HUES6 (cell line): Measurements from ENCODE around the gene NPDC1.

ENCODE experiments used
- H3K27ac ChIP-seq: 2 replicates; pipeline ENCODE4 v1.7.0; 2013; ENCODE audit warnings: low read depth, mild to moderate bottlenecking, low read length, inconsistent platforms
- H3K27me3 ChIP-seq: 2 replicates; pipeline ENCODE4 v1.6.1; 2013; ENCODE audit warnings: low read length; ENCODE audit not compliant: control insufficient read depth, insufficient read depth
- H3K36me3 ChIP-seq: 2 replicates; pipeline ENCODE4 v1.6.1; 2013; ENCODE audit warnings: low read length; ENCODE audit not compliant: control insufficient read depth, insufficient read depth
- H3K4me1 ChIP-seq: 2 replicates; pipeline ENCODE4 v1.6.1; 2013; ENCODE audit warnings: low read length; ENCODE audit not compliant: control insufficient read depth, insufficient read depth
- H3K4me3 ChIP-seq: 2 replicates; pipeline ENCODE4 v1.5.1; 2013; ENCODE audit warnings: low read depth, low read length
- H3K9ac ChIP-seq: one replicate; pipeline ENCODE4 v1.6.1; 2013; ENCODE audit warnings: mild to moderate bottlenecking, low read length
- H3K9me3 ChIP-seq: 2 replicates; pipeline ENCODE4 v1.6.1; 2013; ENCODE audit warnings: low read depth, low read length; ENCODE audit not compliant: control insufficient read depth, insufficient read depth

Gene NPDC1

GRCh38 chr9:137014166-137014565 lies 31.8 kb downstream of the NPDC1 start:
- H3K4me1 ChIP-seq = no peaks in the 10 kb centered on the region
- no peaks in the 10 kb centered on the region for H3K9me3 ChIP-seq
- no peak overlapping the region for H3K27ac ChIP-seq
- no peak overlapping the region for H3K9ac ChIP-seq
- no peaks in the 10 kb centered on the region; the same call in 1 of the 2 replicates for H3K27me3 ChIP-seq
- no peak overlapping the region for H3K4me3 ChIP-seq
- peaks cover 6% of the 10 kb centered on the region; the same call in 1 of the 2 replicates for H3K36me3 ChIP-seq

GRCh38 chr9:137013571-137013940 lies 32.4 kb downstream of the NPDC1 start:
- H3K36me3 ChIP-seq = peaks cover 6% of the 10 kb centered on the region; the same call in 1 of the 2 replicates
- no peaks in the 10 kb centered on the region for H3K9me3 ChIP-seq
- no peak overlapping the region for H3K9ac ChIP-seq
- no peak overlapping the region for H3K27ac ChIP-seq
- H3K27me3 ChIP-seq = no peaks in the 10 kb centered on the region; the same call in 1 of the 2 replicates
- no peak overlapping the region for H3K4me3 ChIP-seq
- no peaks in the 10 kb centered on the region for H3K4me1 ChIP-seq

GRCh38 chr9:137012694-137013570 lies 33.0 kb downstream of the NPDC1 start:
- Histone ChIP-seq H3K4me3 (no peak overlapping the region), H3K27ac (no peak overlapping the region), H3K27me3 (no peaks in the 10 kb centered on the region; the same call in 1 of the 2 replicates), H3K36me3 (peaks cover 6% of the 10 kb centered on the region; the same call in 1 of the 2 replicates), H3K9me3 (no peaks in the 10 kb centered on the region), H3K4me1 (no peaks in the 10 kb centered on the region), H3K9ac (no peak overlapping the region)

GRCh38 chr9:137011907-137012675 lies 33.9 kb downstream of the NPDC1 start:
- H3K27ac ChIP-seq = no peak overlapping the region
- no peak overlapping the region for H3K4me3 ChIP-seq
- peaks cover 3% of the 10 kb centered on the region; the same call in 1 of the 2 replicates for H3K36me3 ChIP-seq
- no peaks in the 10 kb centered on the region; the same call in 1 of the 2 replicates for H3K27me3 ChIP-seq
- no peaks in the 10 kb centered on the region for H3K9me3 ChIP-seq
- no peaks in the 10 kb centered on the region for H3K4me1 ChIP-seq
- H3K9ac ChIP-seq = no peak overlapping the region

GRCh38 chr9:137011156-137011555 lies 34.8 kb downstream of the NPDC1 start:
- Histone ChIP-seq H3K9me3 (no peaks in the 10 kb centered on the region), H3K4me1 (no peaks in the 10 kb centered on the region), H3K36me3 (peaks cover 2% of the 10 kb centered on the region; the same call in 1 of the 2 replicates), H3K4me3 (no peak overlapping the region), H3K27me3 (no peaks in the 10 kb centered on the region; the same call in 1 of the 2 replicates), H3K27ac (no peak overlapping the region), H3K9ac (no peak overlapping the region)

DNA sequence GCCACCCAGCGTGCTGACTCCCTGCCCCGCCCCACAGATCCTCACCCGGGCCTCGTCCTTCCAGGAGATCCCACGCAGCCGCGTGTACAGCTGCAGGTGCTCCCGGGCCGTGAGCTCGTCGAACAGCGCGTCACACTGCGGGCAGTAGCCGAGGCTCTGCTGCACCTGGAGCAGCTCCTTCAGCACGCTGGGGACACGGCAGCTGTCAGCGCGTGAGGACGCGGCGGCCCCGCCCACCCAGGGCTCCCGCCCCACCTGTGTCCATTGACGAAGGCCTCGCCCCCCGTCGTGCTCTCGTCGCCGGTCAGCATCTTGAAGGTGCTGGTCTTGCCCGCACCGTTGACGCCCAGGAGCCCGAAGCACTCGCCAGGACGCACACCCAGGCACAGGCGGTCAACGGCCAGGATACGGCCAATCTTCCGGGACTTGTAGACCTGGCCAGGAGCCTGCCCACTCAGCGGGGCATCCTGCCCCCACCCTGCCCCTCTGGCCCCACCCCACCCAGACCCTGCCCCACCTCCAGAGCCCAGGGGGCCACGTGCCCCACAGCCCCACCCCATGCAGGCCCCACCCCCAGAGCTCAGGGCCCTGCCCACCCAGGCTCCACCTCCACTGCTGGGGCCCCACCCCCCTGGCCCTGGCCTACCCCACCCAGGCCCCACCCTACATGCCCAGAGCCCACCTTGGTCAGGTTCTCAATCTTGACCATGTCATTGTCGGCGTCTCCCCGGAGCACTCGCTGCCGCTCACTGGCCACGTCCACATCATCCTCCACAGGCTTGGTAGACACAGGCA lies 35.8 kb downstream of the NPDC1 start:
- Histone ChIP-seq H3K36me3 (peaks cover 2% of the 10 kb centered on the region; the same call in 1 of the 2 replicates), H3K4me3 (no peak overlapping the region), H3K27me3 (no peaks in the 10 kb centered on the region; the same call in 1 of the 2 replicates), H3K27ac (no peak overlapping the region), H3K4me1 (no peaks in the 10 kb centered on the region), H3K9me3 (peaks cover 2% of the 10 kb centered on the region; the same call in 1 of the 2 replicates), H3K9ac (no peak overlapping the region)

- H3K4me3 ChIP-seq = no peak overlapping the region
- H3K27ac ChIP-seq = no peak overlapping the region
- no peak overlapping the region for H3K9ac ChIP-seq
- peaks cover 2% of the 10 kb centered on the region; the same call in 1 of the 2 replicates for H3K36me3 ChIP-seq
- peaks cover 4% of the 10 kb centered on the region; the same call in 1 of the 2 replicates for H3K9me3 ChIP-seq
- no peaks in the 10 kb centered on the region; the same call in 1 of the 2 replicates for H3K27me3 ChIP-seq
- no peaks in the 10 kb centered on the region for H3K4me1 ChIP-seq
Measured at GRCh38 chr9:137009217-137009616, 36.8 kb downstream of the NPDC1 start.

DNA sequence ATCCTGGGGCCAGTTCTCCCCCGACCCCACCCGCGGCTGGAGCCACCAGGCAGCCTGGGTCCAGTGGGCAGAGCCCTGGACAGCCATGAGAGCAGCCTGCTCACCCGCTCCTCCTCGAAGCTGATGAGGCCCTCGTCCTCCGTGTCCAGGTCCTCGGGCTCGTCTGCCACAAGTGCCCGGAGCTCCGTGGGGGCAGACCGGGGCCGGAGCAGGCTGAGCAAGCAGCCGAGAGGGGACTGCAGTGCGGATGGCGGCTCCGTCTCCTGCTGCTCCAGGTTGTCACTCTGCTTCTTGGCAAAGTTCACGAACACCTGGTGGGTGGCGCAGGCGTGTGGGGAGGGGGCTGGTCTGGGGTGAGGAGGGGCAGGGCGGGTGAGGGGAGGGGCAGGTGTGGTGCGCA lies 37.7 kb downstream of the NPDC1 start:
- no peak overlapping the region for H3K27ac ChIP-seq
- no peak overlapping the region for H3K4me3 ChIP-seq
- no peak overlapping the region for H3K9ac ChIP-seq
- no peaks in the 10 kb centered on the region; the same call in 1 of the 2 replicates for H3K27me3 ChIP-seq
- no peaks in the 10 kb centered on the region for H3K4me1 ChIP-seq
- H3K36me3 ChIP-seq = peaks cover 2% of the 10 kb centered on the region; the same call in 1 of the 2 replicates
- peaks cover 4% of the 10 kb centered on the region; the same call in 1 of the 2 replicates for H3K9me3 ChIP-seq

- H3K9ac ChIP-seq = no peak overlapping the region
- peaks cover 2% of the 10 kb centered on the region; the same call in 1 of the 2 replicates for H3K36me3 ChIP-seq
- no peaks in the 10 kb centered on the region; the same call in 1 of the 2 replicates for H3K27me3 ChIP-seq
- H3K27ac ChIP-seq = no peak overlapping the region
- no peaks in the 10 kb centered on the region for H3K4me1 ChIP-seq
- no peak overlapping the region for H3K4me3 ChIP-seq
- H3K9me3 ChIP-seq = peaks cover 4% of the 10 kb centered on the region; the same call in 1 of the 2 replicates
Measured at GRCh38 chr9:137007816-137008270, 38.1 kb downstream of the NPDC1 start.

DNA sequence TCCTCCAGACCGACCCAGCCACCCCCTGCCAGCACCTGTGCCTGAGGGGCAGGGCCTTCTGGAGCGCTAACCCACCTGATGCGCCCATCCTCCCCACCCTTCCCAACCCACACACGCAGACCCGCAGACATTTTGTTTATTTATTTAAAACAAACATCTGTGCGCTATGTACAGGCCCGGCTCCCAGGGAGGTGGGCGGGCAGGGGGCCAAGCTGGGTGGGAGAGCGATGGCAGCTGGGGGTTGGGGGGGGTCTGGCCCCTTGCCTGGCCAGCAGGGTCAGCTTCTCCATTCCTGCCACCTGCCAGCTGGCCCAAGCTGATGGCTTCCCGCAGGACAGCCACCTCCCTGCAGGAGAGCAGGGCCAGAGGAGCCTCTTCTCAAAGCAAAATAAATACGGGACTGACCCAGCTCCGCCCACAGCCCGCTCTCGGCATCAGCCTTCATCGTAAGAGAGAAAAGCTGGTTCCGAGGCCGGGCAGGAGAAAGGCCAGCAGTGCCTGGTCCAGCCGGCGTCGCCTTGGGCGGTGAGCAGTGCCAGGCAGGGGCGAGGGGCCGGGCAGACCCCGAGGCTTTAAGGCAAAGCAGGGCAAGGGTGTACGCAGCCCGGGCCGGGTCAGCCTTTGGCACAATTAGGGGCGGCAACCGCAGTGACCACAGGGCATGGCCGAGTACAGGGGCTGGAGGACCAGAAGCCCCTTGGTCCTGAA lies 38.7 kb downstream of the NPDC1 start:
- H3K4me3 ChIP-seq = no peak overlapping the region
- H3K36me3 ChIP-seq = peaks cover 2% of the 10 kb centered on the region; the same call in 1 of the 2 replicates
- H3K9ac ChIP-seq = no peak overlapping the region
- H3K27ac ChIP-seq = no peak overlapping the region
- H3K4me1 ChIP-seq = no peaks in the 10 kb centered on the region
- H3K9me3 ChIP-seq = peaks cover 4% of the 10 kb centered on the region; the same call in 1 of the 2 replicates
- no peaks in the 10 kb centered on the region for H3K27me3 ChIP-seq
